Measurements from ENCODE around the gene FOXO3B. TPM values are rescaled to one million over a fixed set of nuclear protein-coding genes. Genes with fewer than 3 reads are reported as not detected.
"Not testable (repeated sequence)": the region's sequence is repeated elsewhere in the genome, so short reads cannot be mapped to it uniquely, and the experiment has no call there.

The FOXO3B gene
- total RNA-seq, 1 experiment from 2014 or later = 18.6 TPM

- Mint-ChIP-seq H3K36me3 (ENCODE audit: insufficient read depth in 1 of 3, low read depth in 3 of 3) (peaks cover 8 to 26% (median 15%) of the 10 kb centered on the region in 3 experiments; a peak in 6 of 7 replicates), H3K9me3 (peaks cover 38 to 44% of the 10 kb centered on the region in 2 experiments)
- H3K23me2 ChIP-seq (ENCODE audit: insufficient read length, low read depth, low read length, poor library complexity, severe bottlenecking); H3K9ac ChIP-seq (ENCODE audit: extremely low read depth, insufficient read length, low read length); H2BK120ac ChIP-seq (ENCODE audit: low read depth, low read length, poor library complexity, severe bottlenecking); H4K91ac ChIP-seq (ENCODE audit: insufficient read length, low read depth, low read length); H3K79me1 ChIP-seq (ENCODE audit: insufficient read depth, low read depth, low read length, poor library complexity, severe bottlenecking); DNase-seq; H3K4ac ChIP-seq (ENCODE audit: low read depth, low read length); H3K27ac ChIP-seq (ENCODE audit: insufficient read length, low read depth, low read length); H2BK20ac ChIP-seq (ENCODE audit: low read depth, low read length, poor library complexity, severe bottlenecking); H2AK5ac ChIP-seq (ENCODE audit: insufficient read length, low read length); H3K4me2 ChIP-seq (ENCODE audit: insufficient read depth, insufficient read length, low read length); H4K20me1 ChIP-seq (ENCODE audit: control insufficient read depth, insufficient read depth, insufficient read length); H3K27me3 Mint-ChIP-seq (ENCODE audit: low read depth); H3K4me1 Mint-ChIP-seq; H2BK15ac ChIP-seq (ENCODE audit: low read depth, low read length); H3K23ac ChIP-seq (ENCODE audit: insufficient read length, low read depth, low read length); H3T11ph ChIP-seq (ENCODE audit: low read length); H3K4me3 Mint-ChIP-seq; H3K79me2 ChIP-seq (ENCODE audit: insufficient read depth, low read length); H2AFZ ChIP-seq (ENCODE audit: low read length); H4K8ac ChIP-seq (replicated peaks; ENCODE audit: insufficient read length, low read depth, low read length); H3K27ac Mint-ChIP-seq; H3K27me3 ChIP-seq (ENCODE audit: insufficient read depth, low read length); H3K14ac ChIP-seq (ENCODE audit: insufficient read depth, low read length); H3K9me3 ChIP-seq (ENCODE audit: control insufficient read depth, low read depth, low read length); H2BK5ac ChIP-seq (ENCODE audit: insufficient read length, low read length); H3K18ac ChIP-seq (ENCODE audit: insufficient read length, low read depth, low read length); H2BK12ac ChIP-seq (ENCODE audit: insufficient read length, low read depth, low read length); H4K5ac ChIP-seq (ENCODE audit: insufficient read length, low read depth, low read length); H3K56ac ChIP-seq (ENCODE audit: insufficient read length, low read depth, low read length); H3K4me1 ChIP-seq (ENCODE audit: insufficient read depth, low read length): not testable (repeated sequence)
- no CpG with 5 or more reads among the region's 5 CpGs for WGBS (ENCODE audit: extremely low coverage, insufficient read length, low lambda C conversion rate)
Observed at GRCh38 chr17:18661924-18662624, 20.0 kb downstream of the FOXO3B start.

GRCh38 chr17:18650094-18650493 is 32.0 kb downstream of the FOXO3B start:
- not testable (repeated sequence) for H3K23me2 ChIP-seq (ENCODE audit: insufficient read length, low read depth, low read length, poor library complexity, severe bottlenecking); H3K27me3 ChIP-seq (ENCODE audit: insufficient read depth, low read length); H4K8ac ChIP-seq (replicated peaks; ENCODE audit: insufficient read length, low read depth, low read length); H2BK20ac ChIP-seq (ENCODE audit: low read depth, low read length, poor library complexity, severe bottlenecking); H3T11ph ChIP-seq (ENCODE audit: low read length); H3K4me3 Mint-ChIP-seq; H3K9me3 ChIP-seq (ENCODE audit: control insufficient read depth, low read depth, low read length); H2BK15ac ChIP-seq (ENCODE audit: low read depth, low read length); H3K4ac ChIP-seq (ENCODE audit: low read depth, low read length); H3K36me3 Mint-ChIP-seq (ENCODE audit: insufficient read depth in 1 of 3, low read depth in 3 of 3); H2AFZ ChIP-seq (ENCODE audit: low read length); H3K4me1 ChIP-seq (ENCODE audit: insufficient read depth, low read length); H2BK12ac ChIP-seq (ENCODE audit: insufficient read length, low read depth, low read length); H3K18ac ChIP-seq (ENCODE audit: insufficient read length, low read depth, low read length); H3K27me3 Mint-ChIP-seq (ENCODE audit: low read depth); H4K5ac ChIP-seq (ENCODE audit: insufficient read length, low read depth, low read length); H2AK5ac ChIP-seq (ENCODE audit: insufficient read length, low read length); H3K79me2 ChIP-seq (ENCODE audit: insufficient read depth, low read length); H3K56ac ChIP-seq (ENCODE audit: insufficient read length, low read depth, low read length); H2BK5ac ChIP-seq (ENCODE audit: insufficient read length, low read length); DNase-seq; H3K9ac ChIP-seq (ENCODE audit: extremely low read depth, insufficient read length, low read length); H4K20me1 ChIP-seq (ENCODE audit: control insufficient read depth, insufficient read depth, insufficient read length); H3K9me3 Mint-ChIP-seq; H3K4me1 Mint-ChIP-seq; H3K14ac ChIP-seq (ENCODE audit: insufficient read depth, low read length); H2BK120ac ChIP-seq (ENCODE audit: low read depth, low read length, poor library complexity, severe bottlenecking); H3K4me2 ChIP-seq (ENCODE audit: insufficient read depth, insufficient read length, low read length); H3K23ac ChIP-seq (ENCODE audit: insufficient read length, low read depth, low read length); H3K79me1 ChIP-seq (ENCODE audit: insufficient read depth, low read depth, low read length, poor library complexity, severe bottlenecking); H3K27ac ChIP-seq (ENCODE audit: insufficient read length, low read depth, low read length); H3K27ac Mint-ChIP-seq; H4K91ac ChIP-seq (ENCODE audit: insufficient read length, low read depth, low read length)
- no CpG with 5 or more reads among the region's 23 CpGs for WGBS (ENCODE audit: extremely low coverage, insufficient read length, low lambda C conversion rate)

Measured in H9 (cell line).